Endothelial cell (in vitro differentiated cells): ENCODE results near the gene GREB1. TPM values are rescaled to one million over a fixed set of nuclear protein-coding genes. Genes with fewer than 3 reads are reported as not detected.

Experiments used
- DNase-seq: peaks from one replicate; pipeline ENCODE4 v3.0.0; 2021; ENCODE audit warnings: low spot score
- H3K27ac Mint-ChIP-seq: one replicate; pipeline ENCODE4 v1.8.0; 2021; ENCODE audit warnings: mixed read lengths, inconsistent platforms; ENCODE audit not compliant: unreplicated experiment
- H3K27me3 Mint-ChIP-seq: one replicate; pipeline ENCODE4 v1.8.0; 2021; ENCODE audit warnings: mild to moderate bottlenecking, moderate library complexity, mixed read lengths, inconsistent platforms; ENCODE audit not compliant: unreplicated experiment
- H3K36me3 Mint-ChIP-seq: one replicate; pipeline ENCODE4 v1.8.0; 2021; ENCODE audit warnings: mild to moderate bottlenecking, low read depth, mixed read lengths, inconsistent platforms; ENCODE audit not compliant: unreplicated experiment
- H3K4me1 Mint-ChIP-seq: one replicate; pipeline ENCODE4 v1.8.0; 2021; ENCODE audit warnings: mild to moderate bottlenecking, mixed read lengths, inconsistent platforms; ENCODE audit not compliant: unreplicated experiment
- H3K4me3 Mint-ChIP-seq: one replicate; pipeline ENCODE4 v1.8.0; 2021; ENCODE audit warnings: mild to moderate bottlenecking, mixed read lengths, inconsistent platforms; ENCODE audit not compliant: unreplicated experiment
- H3K9me3 Mint-ChIP-seq: one replicate; pipeline ENCODE4 v1.8.0; 2021; ENCODE audit warnings: mixed read lengths, inconsistent platforms; ENCODE audit not compliant: unreplicated experiment
- total RNA-seq: library from RNA; stranded (reverse); fragmentation: NEBNext Ultra II Directional; extraction: Animal tissue kit (Norgen Biotek cat#: 25700); gene quantifications from one replicate; pipeline ENCODE4 v1.2.1, GENCODE V29; 2021; ENCODE audit not compliant: unreplicated experiment
- TF ChIP-seq, protein P1 (sequence below): fragments of 200-600 bp; sonication (generic); IDR thresholded peaks from one replicate; pipeline ENCODE4 v1.5.0; 2021; ENCODE audit warnings: antibody characterized with exemption; ENCODE audit not compliant: unreplicated experiment

GREB1 gene
- total RNA-seq, 1 donor from 2014 or later: 35.9 TPM

DNA sequence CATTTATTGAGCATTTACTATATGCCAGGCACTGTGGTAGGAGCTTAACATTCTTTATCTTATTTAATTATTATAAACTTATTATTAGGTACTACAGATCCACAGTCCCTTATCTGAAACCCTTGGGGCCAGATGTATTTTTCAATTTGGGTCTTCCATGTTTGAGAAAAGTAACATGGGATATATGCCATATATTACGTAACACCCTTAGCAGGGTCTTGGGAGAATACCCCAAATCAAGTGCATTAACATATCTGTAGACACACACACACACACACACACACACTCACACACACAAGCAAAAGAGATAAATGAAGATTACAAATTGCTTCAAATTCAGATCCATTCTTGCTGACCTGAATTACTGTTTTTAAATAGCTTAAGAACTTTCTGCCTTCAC lies 122.4 kb downstream of the GREB1 start:
- H3K4me3 Mint-ChIP-seq: no peak overlapping the region
- H3K27ac Mint-ChIP-seq: no peak overlapping the region
- TF ChIP-seq, protein P1, sequence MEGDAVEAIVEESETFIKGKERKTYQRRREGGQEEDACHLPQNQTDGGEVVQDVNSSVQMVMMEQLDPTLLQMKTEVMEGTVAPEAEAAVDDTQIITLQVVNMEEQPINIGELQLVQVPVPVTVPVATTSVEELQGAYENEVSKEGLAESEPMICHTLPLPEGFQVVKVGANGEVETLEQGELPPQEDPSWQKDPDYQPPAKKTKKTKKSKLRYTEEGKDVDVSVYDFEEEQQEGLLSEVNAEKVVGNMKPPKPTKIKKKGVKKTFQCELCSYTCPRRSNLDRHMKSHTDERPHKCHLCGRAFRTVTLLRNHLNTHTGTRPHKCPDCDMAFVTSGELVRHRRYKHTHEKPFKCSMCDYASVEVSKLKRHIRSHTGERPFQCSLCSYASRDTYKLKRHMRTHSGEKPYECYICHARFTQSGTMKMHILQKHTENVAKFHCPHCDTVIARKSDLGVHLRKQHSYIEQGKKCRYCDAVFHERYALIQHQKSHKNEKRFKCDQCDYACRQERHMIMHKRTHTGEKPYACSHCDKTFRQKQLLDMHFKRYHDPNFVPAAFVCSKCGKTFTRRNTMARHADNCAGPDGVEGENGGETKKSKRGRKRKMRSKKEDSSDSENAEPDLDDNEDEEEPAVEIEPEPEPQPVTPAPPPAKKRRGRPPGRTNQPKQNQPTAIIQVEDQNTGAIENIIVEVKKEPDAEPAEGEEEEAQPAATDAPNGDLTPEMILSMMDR: no peak

DNA sequence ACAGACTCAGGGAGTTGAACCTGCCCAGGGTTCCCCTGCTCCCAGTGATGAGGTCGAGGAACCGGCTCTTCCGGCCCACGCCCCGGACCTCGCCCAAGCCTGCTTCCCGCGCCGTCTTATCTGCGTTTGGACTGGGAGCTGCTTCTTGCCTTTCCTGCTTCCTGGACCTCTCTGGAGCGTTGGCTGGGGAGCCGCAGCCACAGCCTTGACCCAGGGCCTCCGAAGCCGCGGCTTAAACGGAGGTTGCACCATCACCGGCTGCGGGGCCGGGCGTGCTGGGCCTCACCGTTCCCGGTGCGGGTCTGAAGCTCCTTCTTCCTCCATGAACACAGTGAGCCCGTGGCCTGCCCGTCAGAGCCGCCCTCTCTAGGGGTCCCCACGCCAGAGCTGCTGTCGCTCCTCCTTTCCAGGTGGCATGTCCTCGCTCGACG lies 122.8 kb downstream of the GREB1 start:
- peaks cover 5% of the 10 kb centered on the region for H3K27me3 Mint-ChIP-seq
- no peak for DNase-seq
- no peaks in the 10 kb centered on the region for H3K9me3 Mint-ChIP-seq
- H3K36me3 Mint-ChIP-seq: no peaks in the 10 kb centered on the region
- H3K4me1 Mint-ChIP-seq: no peaks in the 10 kb centered on the region
- TF ChIP-seq, protein P1: no peak
- no peak overlapping the region for H3K27ac Mint-ChIP-seq
- H3K4me3 Mint-ChIP-seq: no peak overlapping the region

More for the DNA sequence above, 122.4 kb downstream of the GREB1 start:
- Mint-ChIP-seq H3K27me3 (peaks cover 5% of the 10 kb centered on the region), H3K4me1 (no peaks in the 10 kb centered on the region), H3K36me3 (no peaks in the 10 kb centered on the region), H3K9me3 (no peaks in the 10 kb centered on the region)
- no peak for DNase-seq

- H3K4me3 Mint-ChIP-seq: no peak overlapping the region
- no peak overlapping the region for H3K27ac Mint-ChIP-seq
- no peak for DNase-seq
- H3K4me1 Mint-ChIP-seq: no peaks in the 10 kb centered on the region
- TF ChIP-seq, protein P1: no peak
- peaks cover 5% of the 10 kb centered on the region for H3K27me3 Mint-ChIP-seq
- H3K9me3 Mint-ChIP-seq: no peaks in the 10 kb centered on the region
- no peaks in the 10 kb centered on the region for H3K36me3 Mint-ChIP-seq
Measured at GRCh38 chr2:11657195-11657594, 123.3 kb downstream of the GREB1 start.

GRCh38 chr2:11657646-11658045 lies 123.8 kb downstream of the GREB1 start:
- no peaks in the 10 kb centered on the region for H3K9me3 Mint-ChIP-seq
- H3K27ac Mint-ChIP-seq: no peak overlapping the region
- H3K4me3 Mint-ChIP-seq: no peak overlapping the region
- H3K4me1 Mint-ChIP-seq: no peaks in the 10 kb centered on the region
- TF ChIP-seq, protein P1: no peak
- H3K36me3 Mint-ChIP-seq: no peaks in the 10 kb centered on the region
- no peak for DNase-seq
- peaks cover 5% of the 10 kb centered on the region for H3K27me3 Mint-ChIP-seq

- TF ChIP-seq, protein P1: no peak
- H3K4me1 Mint-ChIP-seq: no peaks in the 10 kb centered on the region
- no peaks in the 10 kb centered on the region for H3K36me3 Mint-ChIP-seq
- H3K27me3 Mint-ChIP-seq: peaks cover 4% of the 10 kb centered on the region
- DNase-seq: no peak
- H3K9me3 Mint-ChIP-seq: no peaks in the 10 kb centered on the region
- H3K4me3 Mint-ChIP-seq: no peak overlapping the region
- H3K27ac Mint-ChIP-seq: no peak overlapping the region
Measured at GRCh38 chr2:11658208-11659114, 124.6 kb downstream of the GREB1 start.
